COLO668 (cell line): Measurements from ENCODE around the gene CLSTN2.

Experiments
- DNase-seq: peaks from one replicate; lab custom pipeline; 2025; ENCODE audit not compliant: unreplicated experiment; lab: John Stamatoyannopoulos, UW

The CLSTN2 gene

GRCh38 chr3:140004271-140004670, 69.3 kb downstream of the CLSTN2 start:
- no peak for DNase-seq

- DNase-seq = no peak
These were observed 71.3 kb downstream of the CLSTN2 start for GRCh38 chr3:140006331-140006730.

- DNase-seq = no peak
These were observed 72.1 kb downstream of the CLSTN2 start for GRCh38 chr3:140007081-140007480.

GRCh38 chr3:140007911-140008869, 73.2 kb downstream of the CLSTN2 start:
- no peak for DNase-seq

GRCh38 chr3:140010391-140010790, 75.4 kb downstream of the CLSTN2 start:
- DNase-seq = no peak

GRCh38 chr3:140011086-140011485, 76.1 kb downstream of the CLSTN2 start:
- no peak for DNase-seq

GRCh38 chr3:140011611-140012277, 76.8 kb downstream of the CLSTN2 start:
- DNase-seq = no peak

- DNase-seq = no peak
These were observed 78.2 kb downstream of the CLSTN2 start for GRCh38 chr3:140013220-140013619.

- no peak for DNase-seq
These were observed 80.0 kb downstream of the CLSTN2 start for GRCh38 chr3:140014831-140015495.

GRCh38 chr3:140015741-140016140, 80.8 kb downstream of the CLSTN2 start:
- DNase-seq = no peak

- DNase-seq = no peak
These were observed 83.6 kb downstream of the CLSTN2 start for GRCh38 chr3:140018556-140018955.

- no peak for DNase-seq
These were observed 85.0 kb downstream of the CLSTN2 start for GRCh38 chr3:140019946-140020345.

GRCh38 chr3:140020541-140020940, 85.6 kb downstream of the CLSTN2 start:
- DNase-seq = no peak

GRCh38 chr3:140021269-140021668, 86.3 kb downstream of the CLSTN2 start:
- no peak for DNase-seq

- no peak for DNase-seq
These were observed 87.2 kb downstream of the CLSTN2 start for GRCh38 chr3:140022066-140022770.

GRCh38 chr3:140023616-140024530, 88.9 kb downstream of the CLSTN2 start:
- no peak for DNase-seq

GRCh38 chr3:140031170-140031569, 96.2 kb downstream of the CLSTN2 start:
- DNase-seq = no peak

GRCh38 chr3:140034058-140034457, 99.1 kb downstream of the CLSTN2 start:
- DNase-seq = no peak

GRCh38 chr3:140035871-140036270, 100.9 kb downstream of the CLSTN2 start:
- DNase-seq = no peak

GRCh38 chr3:140050396-140050795, 115.4 kb downstream of the CLSTN2 start:
- DNase-seq = no peak
